Measurements from ENCODE around the gene PSMB11.

- TF ChIP-seq SUZ12 (IDR thresholded peaks at IDR 0.05; ENCODE audit: unreplicated experiment): no peak
- no peak for TF ChIP-seq CTCF (IDR thresholded peaks at IDR 0.05 in 2 of 3, conservative IDR thresholded peaks at IDR 0.05 in 1 of 3; ENCODE audit: control insufficient read depth in 2 of 3, extremely low read depth in 1 of 3, insufficient read depth in 1 of 3, low read depth in 3 of 3, low read length in 3 of 3)
- TF ChIP-seq MXI1 (IDR thresholded peaks at IDR 0.05; ENCODE audit: low read depth, low read length): no peak
- no peak for TF ChIP-seq EED (IDR thresholded peaks at IDR 0.05; ENCODE audit: low read depth)
- no peak for TF ChIP-seq NRF1 (conservative IDR thresholded peaks at IDR 0.05; ENCODE audit: low read depth, low read length)
- no peak for TF ChIP-seq BACH1 (IDR thresholded peaks at IDR 0.05; ENCODE audit: borderline replicate concordance)
- no peak for TF ChIP-seq POLR2AphosphoS5 (IDR thresholded peaks at IDR 0.05; ENCODE audit: low read length)
- TF ChIP-seq SREBF2 (IDR thresholded peaks at IDR 0.05; ENCODE audit: low read length): no peak
- no peak for TF ChIP-seq NKRF (conservative IDR thresholded peaks at IDR 0.05)
- no peak for TF ChIP-seq YBX1 (IDR thresholded peaks at IDR 0.05)
- no peak for TF ChIP-seq ESRRA (IDR thresholded peaks at IDR 0.05; ENCODE audit: low read length)
- TF ChIP-seq SP1 (IDR thresholded peaks at IDR 0.05; ENCODE audit: low read depth, low read length): no peak
- no peak for TF ChIP-seq ZBTB33 (IDR thresholded peaks at IDR 0.05)
Measured at GRCh38 chr14:23008831-23009230, 33.2 kb upstream of the PSMB11 start.
